Measurements from ENCODE around the gene ANKRA2. TPM values are rescaled to one million over a fixed set of nuclear protein-coding genes. Genes with fewer than 3 reads are reported as not detected.

The ANKRA2 gene
- total RNA-seq = 15.3 and 24.9 TPM in 2 replicates

GRCh38 chr5:73565139-73565968 lies at the start of gene ANKRA2, which contains the start of gene UTP15:
ANKRA2 (minus strand) TSS chr5:73565639; CDS start chr5:73562881, 2,758 bp downstream.
UTP15 (plus strand) TSS chr5:73565743; CDS start chr5:73567345, 1,602 bp downstream.

Other genes with a start within 250 kb of the ANKRA2 start
- gene FOXD1, start 116.9 kb downstream of the ANKRA2 start, total RNA-seq = 0.28 and 0.65 TPM in 2 replicates
- gene BTF3, start 67.2 kb downstream of the ANKRA2 start, total RNA-seq = 201 and 214 TPM in 2 replicates
- gene UTP15, start 104 bp upstream of the ANKRA2 start, total RNA-seq = 14.5 and 18.9 TPM in 2 replicates
- 10.4 and 15.9 TPM in 2 replicates for gene ARHGEF28, start 60.6 kb upstream of the ANKRA2 start, total RNA-seq